GM18861 (cell line): ENCODE data around the gene EFNA4.
"Not testable (repeated sequence)": the region's sequence is repeated elsewhere in the genome, so short reads cannot be mapped to it uniquely, and the experiment has no call there.

Experiments
- ATAC-seq: cut with Tn5 transposase; IDR thresholded peaks from one replicate; pipeline ENCODE4 v1.9.1; 2021; ENCODE audit not compliant: unreplicated experiment

Gene EFNA4

DNA sequence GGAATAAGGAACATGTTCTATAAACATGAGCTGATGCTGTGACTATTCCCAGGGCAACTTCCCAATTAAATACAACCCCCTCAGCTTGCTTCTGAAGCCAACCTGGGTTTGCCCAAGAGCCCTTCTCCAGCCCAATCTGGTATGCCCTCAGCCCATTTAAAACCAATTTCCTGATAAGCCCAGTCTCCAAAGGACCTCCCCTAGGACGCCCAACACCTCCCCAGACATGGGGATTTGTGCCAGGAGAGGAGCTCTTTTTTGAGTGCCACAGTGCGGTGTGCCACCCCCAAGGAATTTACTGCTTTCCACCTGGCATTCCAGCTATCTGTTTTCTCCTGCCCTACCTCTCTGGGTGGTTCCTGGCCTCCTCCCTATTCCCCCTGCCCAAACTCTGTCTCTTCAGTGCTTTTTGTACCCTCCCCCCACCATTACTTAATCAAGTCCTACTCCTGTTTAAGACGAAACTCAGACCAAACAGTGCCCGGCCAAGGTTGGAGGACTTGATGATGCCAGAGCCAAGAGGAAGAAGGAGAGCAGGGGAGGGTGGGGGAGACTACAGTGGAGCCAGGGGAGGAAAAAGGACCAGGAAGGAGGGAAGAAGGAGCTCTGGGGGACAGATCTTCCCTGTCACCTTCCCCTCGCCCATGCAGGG, 52.7 kb downstream of the EFNA4 start:
- ATAC-seq = no peak

DNA sequence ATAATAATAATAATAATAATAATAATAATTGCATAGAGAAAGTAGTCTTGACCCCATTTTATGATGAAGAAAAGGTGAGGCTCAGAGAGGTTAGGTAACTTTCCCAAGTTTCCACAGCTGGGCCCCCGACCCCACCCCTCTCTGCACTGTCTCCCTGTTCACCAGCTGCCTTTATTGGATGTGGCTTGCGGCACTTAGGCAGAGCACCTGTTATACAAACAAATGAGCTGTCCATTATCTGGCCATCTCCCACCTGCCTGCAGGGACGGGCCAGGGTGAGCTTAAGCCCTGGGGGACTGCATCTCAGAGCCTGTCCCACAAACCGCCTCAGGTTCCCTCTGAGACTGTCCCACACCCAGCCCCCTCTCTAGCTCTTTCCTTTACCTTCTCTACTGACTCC, 54.1 kb downstream of the EFNA4 start:
- no peak for ATAC-seq

DNA sequence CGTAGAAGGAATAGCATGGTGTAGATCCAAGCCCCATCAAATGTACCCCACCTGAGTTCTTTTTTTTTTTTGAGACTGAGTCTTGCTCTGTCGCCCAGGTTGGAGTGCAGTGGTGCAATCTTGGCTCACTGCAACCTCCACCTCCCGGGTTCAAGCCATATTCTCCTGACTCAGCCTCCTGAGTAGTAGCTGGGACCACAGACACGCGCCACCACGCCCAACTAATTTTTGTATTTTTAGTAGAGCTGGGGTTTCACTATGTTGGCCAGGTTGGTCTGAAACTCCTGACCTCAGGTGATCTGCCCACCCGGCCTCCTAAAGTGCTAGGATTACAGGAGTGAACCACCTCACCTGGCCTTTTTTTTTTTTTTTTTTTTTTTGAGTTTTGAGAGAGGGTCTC, 54.5 kb downstream of the EFNA4 start:
- ATAC-seq = not testable (repeated sequence)
